ENCODE data around the gene C1orf226. TPM values are rescaled to one million over a fixed set of nuclear protein-coding genes. Genes with fewer than 3 reads are reported as not detected.

C1orf226 gene
- total and polyA plus RNA-seq, 2 experiments from 2014 or later = 2.7 to 12.5 TPM

DNA sequence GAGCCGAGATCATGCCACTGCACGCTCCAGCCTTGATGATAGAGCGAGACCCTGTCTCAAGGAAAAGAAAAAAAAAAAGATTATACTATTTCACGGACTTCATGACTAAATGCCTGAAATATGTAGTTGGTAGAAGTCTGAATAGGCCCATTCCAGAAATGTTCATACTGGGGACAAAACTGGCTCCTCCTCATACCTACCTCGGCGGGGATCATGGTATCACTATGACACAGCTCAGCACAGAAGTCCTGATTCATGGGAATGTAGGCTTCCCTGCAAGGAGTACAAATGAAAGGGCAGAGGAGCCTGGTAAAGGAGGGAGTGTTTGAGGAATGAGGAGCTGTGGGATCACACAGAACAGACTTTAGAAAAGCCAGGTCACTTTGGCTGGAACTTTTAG is 9.9 kb upstream of the C1orf226 start:
- H4K20me1 ChIP-seq (replicated peaks; ENCODE audit: insufficient read depth) = no peaks in the 10 kb centered on the region
- no peak overlapping the region for H3K4me3 ChIP-seq
- H3K79me2 ChIP-seq (replicated peaks; ENCODE audit: insufficient read depth) = no peaks in the 10 kb centered on the region
- DNase-seq (ENCODE audit: low spot score) (no peak), ATAC-seq (no peak)
- H2AFZ ChIP-seq = no peak overlapping the region
- H3K9me3 Mint-ChIP-seq = no peaks in the 10 kb centered on the region
- H3K27me3 ChIP-seq (ENCODE audit: insufficient read depth) = no peaks in the 10 kb centered on the region
- H3K4me1 Mint-ChIP-seq = no peaks in the 10 kb centered on the region; the same call in 2 of the 3 replicates
- H3K4me1 ChIP-seq (ENCODE audit: insufficient read depth) = no peaks in the 10 kb centered on the region
- no peaks in the 10 kb centered on the region for H3K9me2 ChIP-seq (ENCODE audit: insufficient read depth)
- H3K36me3 ChIP-seq (ENCODE audit: insufficient read depth) = no peaks in the 10 kb centered on the region
- H3K27me3 Mint-ChIP-seq (ENCODE audit: insufficient read depth, low read depth, poor library complexity) = peaks cover 22% of the 10 kb centered on the region
- no peak overlapping the region for H3K4me3 Mint-ChIP-seq
- H3K4me2 ChIP-seq = no peak overlapping the region
- H3F3A ChIP-seq (replicated peaks; ENCODE audit: low read depth) = no peaks in the 10 kb centered on the region
- H3K36me3 Mint-ChIP-seq (ENCODE audit: low read depth) = peaks cover 11% of the 10 kb centered on the region; the same call in 1 of the 3 replicates
- H3K27ac ChIP-seq (ENCODE audit: low read depth) = no peak overlapping the region
- no peak overlapping the region for H3K27ac Mint-ChIP-seq
- TF ChIP-seq, protein P1, sequence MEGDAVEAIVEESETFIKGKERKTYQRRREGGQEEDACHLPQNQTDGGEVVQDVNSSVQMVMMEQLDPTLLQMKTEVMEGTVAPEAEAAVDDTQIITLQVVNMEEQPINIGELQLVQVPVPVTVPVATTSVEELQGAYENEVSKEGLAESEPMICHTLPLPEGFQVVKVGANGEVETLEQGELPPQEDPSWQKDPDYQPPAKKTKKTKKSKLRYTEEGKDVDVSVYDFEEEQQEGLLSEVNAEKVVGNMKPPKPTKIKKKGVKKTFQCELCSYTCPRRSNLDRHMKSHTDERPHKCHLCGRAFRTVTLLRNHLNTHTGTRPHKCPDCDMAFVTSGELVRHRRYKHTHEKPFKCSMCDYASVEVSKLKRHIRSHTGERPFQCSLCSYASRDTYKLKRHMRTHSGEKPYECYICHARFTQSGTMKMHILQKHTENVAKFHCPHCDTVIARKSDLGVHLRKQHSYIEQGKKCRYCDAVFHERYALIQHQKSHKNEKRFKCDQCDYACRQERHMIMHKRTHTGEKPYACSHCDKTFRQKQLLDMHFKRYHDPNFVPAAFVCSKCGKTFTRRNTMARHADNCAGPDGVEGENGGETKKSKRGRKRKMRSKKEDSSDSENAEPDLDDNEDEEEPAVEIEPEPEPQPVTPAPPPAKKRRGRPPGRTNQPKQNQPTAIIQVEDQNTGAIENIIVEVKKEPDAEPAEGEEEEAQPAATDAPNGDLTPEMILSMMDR (conservative IDR thresholded peaks at IDR 0.05; ENCODE audit: low read depth in 2 of 2) = no peak
- TF ChIP-seq CREB1 (CRISPR knock-in tag; IDR thresholded peaks at IDR 0.05; ENCODE audit: low read depth) (no peak), NANOG (IDR thresholded peaks at IDR 0.05; ENCODE audit: borderline replicate concordance) (no peak), EZH2phosphoT487 (IDR thresholded peaks at IDR 0.05; ENCODE audit: unreplicated experiment) (no peak), STAT1 (IDR thresholded peaks at IDR 0.05; ENCODE audit: unreplicated experiment) (no peak), EZH2 (IDR thresholded peaks at IDR 0.05; ENCODE audit: low read depth, unreplicated experiment) (no peak), ZNF114 (CRISPR knock-in tag; IDR thresholded peaks at IDR 0.05) (no peak), POLR2AphosphoS5 (IDR thresholded peaks at IDR 0.05; ENCODE audit: low read depth) (no peak), ZNF331 (CRISPR knock-in tag; IDR thresholded peaks at IDR 0.05; ENCODE audit: low read depth) (no peak), JUNB (IDR thresholded peaks at IDR 0.05; ENCODE audit: unreplicated experiment) (no peak)
- TF ChIP-seq, protein P2, sequence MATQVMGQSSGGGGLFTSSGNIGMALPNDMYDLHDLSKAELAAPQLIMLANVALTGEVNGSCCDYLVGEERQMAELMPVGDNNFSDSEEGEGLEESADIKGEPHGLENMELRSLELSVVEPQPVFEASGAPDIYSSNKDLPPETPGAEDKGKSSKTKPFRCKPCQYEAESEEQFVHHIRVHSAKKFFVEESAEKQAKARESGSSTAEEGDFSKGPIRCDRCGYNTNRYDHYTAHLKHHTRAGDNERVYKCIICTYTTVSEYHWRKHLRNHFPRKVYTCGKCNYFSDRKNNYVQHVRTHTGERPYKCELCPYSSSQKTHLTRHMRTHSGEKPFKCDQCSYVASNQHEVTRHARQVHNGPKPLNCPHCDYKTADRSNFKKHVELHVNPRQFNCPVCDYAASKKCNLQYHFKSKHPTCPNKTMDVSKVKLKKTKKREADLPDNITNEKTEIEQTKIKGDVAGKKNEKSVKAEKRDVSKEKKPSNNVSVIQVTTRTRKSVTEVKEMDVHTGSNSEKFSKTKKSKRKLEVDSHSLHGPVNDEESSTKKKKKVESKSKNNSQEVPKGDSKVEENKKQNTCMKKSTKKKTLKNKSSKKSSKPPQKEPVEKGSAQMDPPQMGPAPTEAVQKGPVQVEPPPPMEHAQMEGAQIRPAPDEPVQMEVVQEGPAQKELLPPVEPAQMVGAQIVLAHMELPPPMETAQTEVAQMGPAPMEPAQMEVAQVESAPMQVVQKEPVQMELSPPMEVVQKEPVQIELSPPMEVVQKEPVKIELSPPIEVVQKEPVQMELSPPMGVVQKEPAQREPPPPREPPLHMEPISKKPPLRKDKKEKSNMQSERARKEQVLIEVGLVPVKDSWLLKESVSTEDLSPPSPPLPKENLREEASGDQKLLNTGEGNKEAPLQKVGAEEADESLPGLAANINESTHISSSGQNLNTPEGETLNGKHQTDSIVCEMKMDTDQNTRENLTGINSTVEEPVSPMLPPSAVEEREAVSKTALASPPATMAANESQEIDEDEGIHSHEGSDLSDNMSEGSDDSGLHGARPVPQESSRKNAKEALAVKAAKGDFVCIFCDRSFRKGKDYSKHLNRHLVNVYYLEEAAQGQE (IDR thresholded peaks at IDR 0.05; ENCODE audit: unreplicated experiment) = no peak
- TF ChIP-seq, protein P3, sequence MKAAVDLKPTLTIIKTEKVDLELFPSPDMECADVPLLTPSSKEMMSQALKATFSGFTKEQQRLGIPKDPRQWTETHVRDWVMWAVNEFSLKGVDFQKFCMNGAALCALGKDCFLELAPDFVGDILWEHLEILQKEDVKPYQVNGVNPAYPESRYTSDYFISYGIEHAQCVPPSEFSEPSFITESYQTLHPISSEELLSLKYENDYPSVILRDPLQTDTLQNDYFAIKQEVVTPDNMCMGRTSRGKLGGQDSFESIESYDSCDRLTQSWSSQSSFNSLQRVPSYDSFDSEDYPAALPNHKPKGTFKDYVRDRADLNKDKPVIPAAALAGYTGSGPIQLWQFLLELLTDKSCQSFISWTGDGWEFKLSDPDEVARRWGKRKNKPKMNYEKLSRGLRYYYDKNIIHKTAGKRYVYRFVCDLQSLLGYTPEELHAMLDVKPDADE (IDR thresholded peaks at IDR 0.05) = no peak
- TF ChIP-seq, protein P4, sequence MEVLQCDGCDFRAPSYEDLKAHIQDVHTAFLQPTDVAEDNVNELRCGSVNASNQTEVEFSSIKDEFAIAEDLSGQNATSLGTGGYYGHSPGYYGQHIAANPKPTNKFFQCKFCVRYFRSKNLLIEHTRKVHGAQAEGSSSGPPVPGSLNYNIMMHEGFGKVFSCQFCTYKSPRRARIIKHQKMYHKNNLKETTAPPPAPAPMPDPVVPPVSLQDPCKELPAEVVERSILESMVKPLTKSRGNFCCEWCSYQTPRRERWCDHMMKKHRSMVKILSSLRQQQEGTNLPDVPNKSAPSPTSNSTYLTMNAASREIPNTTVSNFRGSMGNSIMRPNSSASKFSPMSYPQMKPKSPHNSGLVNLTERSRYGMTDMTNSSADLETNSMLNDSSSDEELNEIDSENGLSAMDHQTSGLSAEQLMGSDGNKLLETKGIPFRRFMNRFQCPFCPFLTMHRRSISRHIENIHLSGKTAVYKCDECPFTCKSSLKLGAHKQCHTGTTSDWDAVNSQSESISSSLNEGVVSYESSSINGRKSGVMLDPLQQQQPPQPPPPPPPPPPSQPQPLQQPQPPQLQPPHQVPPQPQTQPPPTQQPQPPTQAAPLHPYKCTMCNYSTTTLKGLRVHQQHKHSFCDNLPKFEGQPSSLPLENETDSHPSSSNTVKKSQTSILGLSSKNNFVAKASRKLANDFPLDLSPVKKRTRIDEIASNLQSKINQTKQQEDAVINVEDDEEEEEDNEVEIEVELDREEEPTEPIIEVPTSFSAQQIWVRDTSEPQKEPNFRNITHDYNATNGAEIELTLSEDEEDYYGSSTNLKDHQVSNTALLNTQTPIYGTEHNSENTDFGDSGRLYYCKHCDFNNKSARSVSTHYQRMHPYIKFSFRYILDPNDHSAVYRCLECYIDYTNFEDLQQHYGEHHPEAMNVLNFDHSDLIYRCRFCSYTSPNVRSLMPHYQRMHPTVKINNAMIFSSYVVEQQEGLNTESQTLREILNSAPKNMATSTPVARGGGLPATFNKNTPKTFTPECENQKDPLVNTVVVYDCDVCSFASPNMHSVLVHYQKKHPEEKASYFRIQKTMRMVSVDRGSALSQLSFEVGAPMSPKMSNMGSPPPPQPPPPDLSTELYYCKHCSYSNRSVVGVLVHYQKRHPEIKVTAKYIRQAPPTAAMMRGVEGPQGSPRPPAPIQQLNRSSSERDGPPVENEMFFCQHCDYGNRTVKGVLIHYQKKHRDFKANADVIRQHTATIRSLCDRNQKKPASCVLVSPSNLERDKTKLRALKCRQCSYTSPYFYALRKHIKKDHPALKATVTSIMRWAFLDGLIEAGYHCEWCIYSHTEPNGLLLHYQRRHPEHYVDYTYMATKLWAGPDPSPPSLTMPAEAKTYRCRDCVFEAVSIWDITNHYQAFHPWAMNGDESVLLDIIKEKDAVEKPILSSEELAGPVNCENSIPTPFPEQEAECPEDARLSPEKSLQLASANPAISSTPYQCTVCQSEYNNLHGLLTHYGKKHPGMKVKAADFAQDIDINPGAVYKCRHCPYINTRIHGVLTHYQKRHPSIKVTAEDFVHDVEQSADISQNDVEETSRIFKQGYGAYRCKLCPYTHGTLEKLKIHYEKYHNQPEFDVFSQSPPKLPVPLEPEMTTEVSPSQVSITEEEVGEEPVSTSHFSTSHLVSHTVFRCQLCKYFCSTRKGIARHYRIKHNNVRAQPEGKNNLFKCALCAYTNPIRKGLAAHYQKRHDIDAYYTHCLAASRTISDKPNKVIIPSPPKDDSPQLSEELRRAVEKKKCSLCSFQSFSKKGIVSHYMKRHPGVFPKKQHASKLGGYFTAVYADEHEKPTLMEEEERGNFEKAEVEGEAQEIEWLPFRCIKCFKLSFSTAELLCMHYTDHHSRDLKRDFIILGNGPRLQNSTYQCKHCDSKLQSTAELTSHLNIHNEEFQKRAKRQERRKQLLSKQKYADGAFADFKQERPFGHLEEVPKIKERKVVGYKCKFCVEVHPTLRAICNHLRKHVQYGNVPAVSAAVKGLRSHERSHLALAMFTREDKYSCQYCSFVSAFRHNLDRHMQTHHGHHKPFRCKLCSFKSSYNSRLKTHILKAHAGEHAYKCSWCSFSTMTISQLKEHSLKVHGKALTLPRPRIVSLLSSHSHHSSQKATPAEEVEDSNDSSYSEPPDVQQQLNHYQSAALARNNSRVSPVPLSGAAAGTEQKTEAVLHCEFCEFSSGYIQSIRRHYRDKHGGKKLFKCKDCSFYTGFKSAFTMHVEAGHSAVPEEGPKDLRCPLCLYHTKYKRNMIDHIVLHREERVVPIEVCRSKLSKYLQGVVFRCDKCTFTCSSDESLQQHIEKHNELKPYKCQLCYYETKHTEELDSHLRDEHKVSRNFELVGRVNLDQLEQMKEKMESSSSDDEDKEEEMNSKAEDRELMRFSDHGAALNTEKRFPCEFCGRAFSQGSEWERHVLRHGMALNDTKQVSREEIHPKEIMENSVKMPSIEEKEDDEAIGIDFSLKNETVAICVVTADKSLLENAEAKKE (CRISPR knock-in tag; IDR thresholded peaks at IDR 0.05) = no peak
